ENCODE measurements around the gene SYT2. TPM values are rescaled to one million over a fixed set of nuclear protein-coding genes. Genes with fewer than 3 reads are reported as not detected.
A peak's percentile ranks its signal among the peaks of the same experiment; 100 is the strongest.
"Not testable (repeated sequence)": the region's sequence is repeated elsewhere in the genome, so short reads cannot be mapped to it uniquely, and the experiment has no call there.

SYT2 gene
- not detected for total RNA-seq

GRCh38 chr1:202710070-202711045 lies at the start of gene SYT2:
TSS of gene SYT2 (minus strand) at chr1:202710454. CDS start at chr1:202605772, 104,682 bp downstream.
- POLR2A ChIA-PET: no interaction called here
- intact Hi-C loops (cut with micrococcal nuclease): loop anchor here (10.0 kb wide), 1 partner anchor 526 kb away; no protein-coding TSS in a partner anchor
- CTCF ChIA-PET: interaction anchor here (0.6 to 1.4 kb wide), 3 partner anchors 9 to 139 kb away, joined by 3 to 4 read pairs (median 4); no protein-coding TSS in a partner anchor
- peaks cover 57% of the 10 kb centered on the region for H3K27me3 Mint-ChIP-seq
- H3K4me3 Mint-ChIP-seq: no peak within 1 kb of the TSS
- peak; percentile 18 for DNase-seq
- no peak within 1 kb of the TSS for H3K27ac Mint-ChIP-seq
- no peaks in the 10 kb centered on the region for H3K9me3 Mint-ChIP-seq
- no peaks in the 10 kb centered on the region for H3K36me3 Mint-ChIP-seq
- H3K4me1 Mint-ChIP-seq (ENCODE audit: low read depth): peaks cover 3% of the 10 kb centered on the region

DNA sequence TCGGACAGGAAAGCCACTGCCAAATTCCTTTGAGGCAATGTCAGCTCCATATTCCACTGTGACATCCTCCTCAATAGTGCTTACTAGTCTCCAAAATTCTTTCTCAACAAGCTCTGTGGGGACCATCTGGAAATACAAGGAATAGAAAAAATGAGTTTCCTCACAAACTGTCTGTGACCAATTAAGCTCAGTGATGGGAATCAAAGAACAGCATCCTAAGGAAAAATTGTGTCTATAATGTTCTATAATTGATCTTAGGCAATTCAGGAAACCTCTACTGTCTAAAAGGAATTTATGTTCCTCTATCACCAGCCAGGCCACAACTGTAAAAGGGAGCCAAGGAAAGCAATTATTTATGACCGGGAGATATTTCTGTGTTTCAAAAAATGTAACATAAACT lies 46.1 kb upstream of the SYT2 start:
- intact Hi-C loops (cut with micrococcal nuclease): no loop called here
- CTCF ChIA-PET: no interaction called here
- Mint-ChIP-seq H3K9me3 (no peaks in the 10 kb centered on the region), H3K4me1 (ENCODE audit: low read depth) (no peaks in the 10 kb centered on the region), H3K27ac (no peak overlapping the region), H3K4me3 (no peak overlapping the region), H3K36me3 (peaks cover 31% of the 10 kb centered on the region), H3K27me3 (no peaks in the 10 kb centered on the region)
- POLR2A ChIA-PET: no interaction called here
- no peak for DNase-seq

GRCh38 chr1:202754293-202754692 lies 44.0 kb upstream of the SYT2 start:
- Mint-ChIP-seq H3K4me1 (ENCODE audit: low read depth) (no peaks in the 10 kb centered on the region), H3K9me3 (no peaks in the 10 kb centered on the region)

DNA sequence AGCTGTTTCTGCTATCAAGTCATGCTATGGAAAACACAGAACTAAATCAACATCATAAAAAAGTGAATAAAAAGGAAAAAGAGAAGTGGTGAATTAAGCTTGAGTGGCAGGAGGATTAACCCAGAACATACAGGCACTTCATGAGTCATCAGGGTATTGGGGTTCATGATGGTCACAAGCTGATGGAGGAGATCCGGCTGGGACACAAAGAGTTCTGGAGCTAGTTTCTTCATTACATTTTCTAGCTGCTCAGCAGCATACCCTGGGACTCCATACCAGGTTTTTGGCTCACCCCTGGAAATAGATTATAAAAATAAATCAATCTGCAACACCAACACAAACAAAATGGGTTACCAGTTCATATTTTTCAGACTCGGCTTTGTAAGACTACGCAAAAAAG lies 42.5 kb upstream of the SYT2 start:
- Mint-ChIP-seq H3K27me3 (no peaks in the 10 kb centered on the region), H3K27ac (no peak overlapping the region), H3K4me3 (no peak overlapping the region), H3K4me1 (ENCODE audit: low read depth) (no peaks in the 10 kb centered on the region), H3K9me3 (no peaks in the 10 kb centered on the region), H3K36me3 (peaks cover 36% of the 10 kb centered on the region)
- no peak for DNase-seq
- POLR2A ChIA-PET: no interaction called here
- intact Hi-C loops (cut with micrococcal nuclease): loop anchor here (5.0 kb wide), 1 partner anchor 100 kb away; no protein-coding TSS in a partner anchor
- CTCF ChIA-PET: interaction anchor here (1.0 to 3.5 kb wide), 4 partner anchors 99 to 247 kb away, joined by 3 to 13 read pairs (median 3); no protein-coding TSS in a partner anchor

More at GRCh38 chr1:202754293-202754692, 44.0 kb upstream of the SYT2 start:
- ChIA-PET CTCF (no interaction called here), POLR2A (interaction anchor here (0.7 kb wide), 1 partner anchor 344 kb away, joined by 3 read pairs; no protein-coding TSS in a partner anchor)
- no peak for DNase-seq
- Mint-ChIP-seq H3K36me3 (peaks cover 31% of the 10 kb centered on the region), H3K4me3 (no peak overlapping the region), H3K27ac (no peak overlapping the region), H3K27me3 (no peaks in the 10 kb centered on the region)
- intact Hi-C loops (cut with micrococcal nuclease): loop anchor here (5.0 kb wide), 1 partner anchor 98 kb away; no protein-coding TSS in a partner anchor

DNA sequence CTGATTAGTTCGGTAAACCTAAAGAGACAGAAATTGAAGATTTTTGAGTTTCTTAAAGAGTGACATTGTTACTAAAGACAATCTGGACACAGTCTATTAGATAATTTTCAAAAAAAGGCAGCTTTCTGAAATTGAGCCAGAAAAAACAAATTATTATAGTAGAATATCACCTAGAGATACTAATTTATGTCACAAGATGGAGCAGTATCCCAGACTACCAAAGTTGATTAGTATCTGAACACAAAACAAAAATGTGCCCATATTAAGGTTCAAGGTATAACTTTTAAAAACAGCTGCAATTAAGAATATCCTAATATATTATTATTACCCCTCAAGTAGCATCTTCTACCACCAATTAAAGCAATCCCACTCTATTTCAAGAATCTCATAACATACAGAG lies 40.5 kb upstream of the SYT2 start:
- Mint-ChIP-seq H3K9me3 (no peaks in the 10 kb centered on the region), H3K27me3 (no peaks in the 10 kb centered on the region), H3K27ac (no peak overlapping the region), H3K36me3 (peaks cover 36% of the 10 kb centered on the region), H3K4me3 (no peak overlapping the region), H3K4me1 (ENCODE audit: low read depth) (no peaks in the 10 kb centered on the region)
- CTCF ChIA-PET: interaction anchor here (0.9 to 3.5 kb wide), 7 partner anchors 10 to 249 kb away, joined by 3 to 13 read pairs (median 4); no protein-coding TSS in a partner anchor
- intact Hi-C loops (cut with micrococcal nuclease): loop anchor here (2.0 to 5.0 kb wide), 2 partner anchors 102 to 248 kb away; no protein-coding TSS in a partner anchor
- no peak for DNase-seq
- POLR2A ChIA-PET: no interaction called here

- no peak overlapping the region for H3K4me3 Mint-ChIP-seq
- peaks cover under 1% of the 10 kb centered on the region for H3K9me3 Mint-ChIP-seq
- H3K4me1 Mint-ChIP-seq (ENCODE audit: low read depth): no peaks in the 10 kb centered on the region
- H3K27me3 Mint-ChIP-seq: no peaks in the 10 kb centered on the region
- intact Hi-C loops (cut with micrococcal nuclease): loop anchor here (2.0 to 5.0 kb wide), 2 partner anchors 102 to 249 kb away; no protein-coding TSS in a partner anchor
- DNase-seq: no peak
- ChIA-PET POLR2A (no interaction called here), CTCF (interaction anchor here (0.7 to 3.5 kb wide), 5 partner anchors 10 to 250 kb away, joined by 3 to 13 read pairs (median 3); partner anchors contain the start of gene PCAT6)
- H3K36me3 Mint-ChIP-seq: peaks cover 38% of the 10 kb centered on the region
- no peak overlapping the region for H3K27ac Mint-ChIP-seq
Measured at GRCh38 chr1:202750024-202750423, 39.8 kb upstream of the SYT2 start.

DNA sequence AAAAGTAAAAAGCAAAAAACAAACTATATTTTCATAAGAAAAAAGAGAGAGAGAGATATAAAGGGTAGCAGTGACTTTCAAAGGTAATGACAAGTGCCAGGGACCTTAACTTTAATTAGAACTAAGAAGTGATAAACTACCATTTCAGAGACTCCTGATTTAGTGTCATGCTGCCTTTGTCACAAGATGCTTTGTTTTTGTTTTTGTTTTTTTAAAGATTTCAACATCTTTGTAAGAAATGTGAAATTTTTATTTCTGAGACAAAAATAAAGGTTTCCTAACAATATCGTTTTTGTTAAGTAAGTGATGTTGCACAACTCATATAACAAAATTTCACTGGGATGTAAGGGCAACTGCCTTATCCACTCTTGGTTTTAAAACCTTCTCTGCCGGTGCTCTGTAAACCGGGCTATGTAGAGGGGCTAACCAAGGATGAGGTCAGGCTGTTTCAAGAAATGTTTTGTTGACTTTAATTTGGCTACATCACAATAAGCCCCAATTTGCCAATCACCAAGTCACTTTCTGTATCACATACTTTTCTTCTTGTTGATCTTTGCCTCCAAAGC lies 35.2 kb upstream of the SYT2 start:
- Mint-ChIP-seq H3K4me1 (ENCODE audit: low read depth) (no peaks in the 10 kb centered on the region), H3K4me3 (no peak overlapping the region), H3K9me3 (peaks cover 4% of the 10 kb centered on the region), H3K27me3 (no peaks in the 10 kb centered on the region), H3K36me3 (peaks cover 54% of the 10 kb centered on the region), H3K27ac (no peak overlapping the region)
- ChIA-PET CTCF (interaction anchor here (0.8 kb wide), 1 partner anchor 293 kb away, joined by 3 read pairs; no protein-coding TSS in a partner anchor), POLR2A (no interaction called here)
- intact Hi-C loops (cut with micrococcal nuclease): no loop called here
- no peak for DNase-seq

DNA sequence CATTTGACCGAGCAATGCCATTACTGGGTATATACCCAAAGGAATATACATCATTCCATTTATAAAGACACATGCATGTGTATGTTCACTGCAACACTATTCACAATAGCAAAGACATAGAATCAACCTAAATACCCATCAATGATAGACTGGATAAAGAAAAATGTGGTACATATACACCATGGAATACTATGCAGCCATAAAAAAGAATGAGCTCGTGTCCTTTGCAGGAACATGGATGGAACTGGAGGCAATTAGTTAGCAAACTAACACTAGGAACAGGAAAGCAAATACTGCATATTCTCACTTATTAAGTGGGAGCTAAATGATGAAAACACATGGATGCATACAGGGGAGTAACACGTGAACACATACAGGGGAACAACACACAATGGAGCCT lies 34.5 kb upstream of the SYT2 start:
- CTCF ChIA-PET: not testable (repeated sequence)

GRCh38 chr1:202742496-202742895 lies 32.2 kb upstream of the SYT2 start:
- H3K36me3 Mint-ChIP-seq: peaks cover 48% of the 10 kb centered on the region
- no peaks in the 10 kb centered on the region for H3K4me1 Mint-ChIP-seq (ENCODE audit: low read depth)
- no peak for DNase-seq
- H3K27ac Mint-ChIP-seq: no peak overlapping the region
- H3K4me3 Mint-ChIP-seq: no peak overlapping the region
- POLR2A ChIA-PET: no interaction called here
- peaks cover 4% of the 10 kb centered on the region for H3K9me3 Mint-ChIP-seq
- CTCF ChIA-PET: no interaction called here
- intact Hi-C loops (cut with micrococcal nuclease): no loop called here
- H3K27me3 Mint-ChIP-seq: no peaks in the 10 kb centered on the region

More for the DNA sequence above, 34.5 kb upstream of the SYT2 start:
- DNase-seq; POLR2A ChIA-PET; H3K27me3 Mint-ChIP-seq; H3K4me1 Mint-ChIP-seq (ENCODE audit: low read depth); H3K4me3 Mint-ChIP-seq; H3K9me3 Mint-ChIP-seq; intact Hi-C loops (cut with micrococcal nuclease); H3K27ac Mint-ChIP-seq: not testable (repeated sequence)
- peaks cover 54% of the 10 kb centered on the region for H3K36me3 Mint-ChIP-seq

GRCh38 chr1:202733251-202733650 lies 23.0 kb upstream of the SYT2 start:
- Mint-ChIP-seq H3K4me1 (ENCODE audit: low read depth) (no peaks in the 10 kb centered on the region), H3K4me3 (no peak overlapping the region), H3K36me3 (peaks cover 38% of the 10 kb centered on the region), H3K27me3 (no peaks in the 10 kb centered on the region), H3K9me3 (no peaks in the 10 kb centered on the region), H3K27ac (no peak overlapping the region)
- intact Hi-C loops (cut with micrococcal nuclease): no loop called here
- ChIA-PET POLR2A (no interaction called here), CTCF (no interaction called here)
- DNase-seq: no peak

DNA sequence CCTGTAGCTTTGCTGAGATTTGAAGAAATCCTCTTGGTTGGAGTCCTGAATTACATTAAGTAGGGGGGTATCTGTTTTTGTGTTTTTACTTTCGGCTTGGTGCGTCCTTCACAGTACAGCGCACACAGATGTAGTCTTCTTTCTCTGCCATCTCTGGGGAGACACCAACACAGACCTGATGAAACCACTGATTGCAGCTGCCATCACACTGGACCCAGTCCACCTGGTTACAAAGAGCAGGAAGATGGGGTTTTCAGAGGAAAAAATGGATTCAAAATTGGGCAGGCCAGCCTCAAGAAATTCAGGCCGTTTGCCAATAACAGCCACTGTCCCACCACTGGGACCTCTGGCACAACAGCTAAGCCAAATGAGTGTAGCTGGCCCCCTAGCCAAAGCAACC lies 18.7 kb upstream of the SYT2 start:
- DNase-seq: no peak
- no peak overlapping the region for H3K27ac Mint-ChIP-seq
- peaks cover 32% of the 10 kb centered on the region for H3K36me3 Mint-ChIP-seq
- H3K4me1 Mint-ChIP-seq (ENCODE audit: low read depth): no peaks in the 10 kb centered on the region
- ChIA-PET CTCF (interaction anchor here (1.3 to 1.6 kb wide), 3 partner anchors 10 to 123 kb away, joined by 3 to 7 read pairs (median 6); no protein-coding TSS in a partner anchor), POLR2A (no interaction called here)
- intact Hi-C loops (cut with micrococcal nuclease): no loop called here
- H3K4me3 Mint-ChIP-seq: no peak overlapping the region
- no peaks in the 10 kb centered on the region for H3K9me3 Mint-ChIP-seq
- no peaks in the 10 kb centered on the region for H3K27me3 Mint-ChIP-seq

DNA sequence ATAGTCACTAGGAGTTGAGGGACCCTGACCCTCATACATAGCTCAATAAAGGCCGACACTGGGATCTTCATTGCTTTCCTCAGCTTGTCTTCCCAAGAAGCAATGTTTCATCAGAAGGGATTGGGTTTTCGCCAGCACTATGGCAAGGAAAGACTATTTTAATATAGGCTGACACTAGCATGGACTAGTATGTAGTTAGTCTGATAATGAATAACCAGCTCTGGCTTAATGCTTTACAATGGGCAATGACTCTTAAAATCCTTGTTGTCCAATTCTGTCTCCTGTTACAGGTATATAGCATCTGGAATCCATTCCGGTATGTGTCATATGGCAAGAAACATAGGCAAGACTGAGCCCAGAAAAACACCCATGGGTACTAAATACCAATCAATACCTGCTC lies 15.3 kb upstream of the SYT2 start:
- peaks cover 10% of the 10 kb centered on the region for H3K36me3 Mint-ChIP-seq
- no peaks in the 10 kb centered on the region for H3K27me3 Mint-ChIP-seq
- H3K4me1 Mint-ChIP-seq (ENCODE audit: low read depth): no peaks in the 10 kb centered on the region
- H3K9me3 Mint-ChIP-seq: no peaks in the 10 kb centered on the region
- POLR2A ChIA-PET: no interaction called here
- intact Hi-C loops (cut with micrococcal nuclease): no loop called here
- no peak overlapping the region for H3K27ac Mint-ChIP-seq
- DNase-seq: no peak
- H3K4me3 Mint-ChIP-seq: no peak overlapping the region
- CTCF ChIA-PET: interaction anchor here (1.2 to 1.4 kb wide), 2 partner anchors 381 to 533 kb away, joined by 3 to 4 read pairs; no protein-coding TSS in a partner anchor

Data from activated CD4-positive, alpha-beta memory T cell treated with anti-CD3 and anti-CD28 coated beads for 36 hours (primary cell).